NB4 (cell line): ENCODE measurements around the gene GTF2F2.

ENCODE experiments used
- DNase-seq: peaks from one replicate; pipeline ENCODE4 v3.0.0; 2010; ENCODE audit warnings: low read depth
- H3K4me3 ChIP-seq: one replicate; pipeline ENCODE4 v1.5.1; 2011; ENCODE audit warnings: mild to moderate bottlenecking, low read depth, low read length, moderate library complexity
- CTCF ChIP-seq: IDR thresholded peaks from one replicate; pipeline ENCODE4 v1.5.1; 2012; ENCODE audit warnings: low read depth, low read length
- MAX ChIP-seq: IDR thresholded peaks from 2 replicates; pipeline ENCODE4 v1.6.1; 2011; ENCODE audit warnings: low read depth, low read length
- MYC ChIP-seq: IDR thresholded peaks from 2 replicates; pipeline ENCODE4 v1.6.1; 2011; ENCODE audit warnings: low read depth, low read length
- POLR2A ChIP-seq: IDR thresholded peaks from 2 replicates; pipeline ENCODE4 v1.6.1; 2011; ENCODE audit warnings: mild to moderate bottlenecking; ENCODE audit not compliant: insufficient read length; ENCODE audit errors: extremely low read depth

The GTF2F2 gene

GRCh38 chr13:45149964-45150363 is 29.7 kb downstream of the GTF2F2 start:
- DNase-seq, result no peak
- TF ChIP-seq CTCF, result no peak
- no peak for TF ChIP-seq MYC
- TF ChIP-seq MAX, result no peak
- TF ChIP-seq POLR2A, result no peak
- no peak overlapping the region for H3K4me3 ChIP-seq

- TF ChIP-seq MYC (no peak), POLR2A (no peak), CTCF (no peak), MAX (no peak)
- no peak overlapping the region for H3K4me3 ChIP-seq
These were observed 36.5 kb downstream of the GTF2F2 start for GRCh38 chr13:45156565-45157361.

GRCh38 chr13:45162194-45162593 is 41.9 kb downstream of the GTF2F2 start:
- no peak overlapping the region for H3K4me3 ChIP-seq
- TF ChIP-seq POLR2A, result no peak
- no peak for TF ChIP-seq MYC
- no peak for TF ChIP-seq MAX
- TF ChIP-seq CTCF, result no peak
- DNase-seq, result no peak

More at GRCh38 chr13:45156565-45157361, 36.5 kb downstream of the GTF2F2 start:
- no peak for DNase-seq

GRCh38 chr13:45162821-45163220 is 42.5 kb downstream of the GTF2F2 start:
- no peak for DNase-seq
- H3K4me3 ChIP-seq, result no peak overlapping the region
- TF ChIP-seq CTCF, result no peak
- TF ChIP-seq MYC, result no peak
- TF ChIP-seq POLR2A, result no peak
- no peak for TF ChIP-seq MAX

- DNase-seq, result no peak
- TF ChIP-seq MAX (no peak), CTCF (no peak), MYC (no peak), POLR2A (no peak)
These were observed 46.5 kb downstream of the GTF2F2 start for GRCh38 chr13:45166858-45167257.

More at GRCh38 chr13:45166858-45167257, 46.5 kb downstream of the GTF2F2 start:
- H3K4me3 ChIP-seq, result no peak overlapping the region
